ENCODE data around the gene MPZL2. TPM values are rescaled to one million over a fixed set of nuclear protein-coding genes. Genes with fewer than 3 reads are reported as not detected.

Gene MPZL2
- total and polyA plus RNA-seq, 2 of the 8 experiments (the other 6 are each of a cell fraction or from before 2014, with no cell fraction given): 2.4 to 3.2 TPM

DNA sequence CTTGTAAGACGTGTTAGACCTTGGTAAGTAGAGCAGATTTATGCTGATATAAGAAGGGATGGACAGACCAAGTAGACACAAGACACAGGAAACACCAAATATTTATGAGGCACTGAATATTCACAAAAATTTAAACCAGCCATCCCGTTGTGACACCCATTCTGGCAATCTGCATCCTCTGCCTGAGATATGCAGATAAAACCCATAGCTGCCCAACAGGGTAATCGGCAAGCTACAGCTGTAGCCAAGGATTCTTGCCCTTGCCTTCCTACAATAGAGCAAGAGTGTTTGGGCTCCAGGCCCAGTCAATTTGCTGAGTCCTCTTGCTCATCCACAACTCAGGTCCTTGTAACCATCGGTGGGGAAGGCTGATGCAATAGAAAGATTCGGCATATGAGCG lies 18.5 kb upstream of the MPZL2 start (continued):
- no peak for TF ChIP-seq MAFK (IDR thresholded peaks at IDR 0.05; ENCODE audit: low read depth, low read length)
- TF ChIP-seq CBX5 (IDR thresholded peaks at IDR 0.05; ENCODE audit: low read depth, low read length): no peak

Data from H1 (cell line).